ENCODE measurements around the gene UVRAG.

UVRAG gene

GRCh38 chr11:75784506-75784905 lies 30.5 kb upstream of the UVRAG start:
- DNase-seq: no peak

- no peak for DNase-seq
Measured at GRCh38 chr11:75785187-75785586, 29.8 kb upstream of the UVRAG start.

GRCh38 chr11:75786101-75786736 lies 28.8 kb upstream of the UVRAG start:
- DNase-seq: no peak

- no peak for DNase-seq
Measured at GRCh38 chr11:75789521-75789920, 25.5 kb upstream of the UVRAG start.

GRCh38 chr11:75790986-75791385 lies 24.0 kb upstream of the UVRAG start:
- DNase-seq: no peak

- DNase-seq: no peak
Measured at GRCh38 chr11:75792127-75792731, 22.8 kb upstream of the UVRAG start.

GRCh38 chr11:75792997-75793800 lies 21.8 kb upstream of the UVRAG start:
- DNase-seq: no peak

- no peak for DNase-seq
Measured at GRCh38 chr11:75793966-75794365, 21.0 kb upstream of the UVRAG start.

- no peak for DNase-seq
Measured at GRCh38 chr11:75795276-75796090, 19.5 kb upstream of the UVRAG start.

GRCh38 chr11:75796091-75796435 lies 18.9 kb upstream of the UVRAG start:
- no peak for DNase-seq

GRCh38 chr11:75797116-75797515 lies 17.9 kb upstream of the UVRAG start:
- DNase-seq: no peak

GRCh38 chr11:75797792-75798191 lies 17.2 kb upstream of the UVRAG start:
- DNase-seq: no peak

- no peak for DNase-seq
Measured at GRCh38 chr11:75800136-75800675, 14.8 kb upstream of the UVRAG start.

- no peak for DNase-seq
Measured at GRCh38 chr11:75800728-75801361, 14.2 kb upstream of the UVRAG start.

GRCh38 chr11:75801362-75802020 lies 13.5 kb upstream of the UVRAG start:
- no peak for DNase-seq

GRCh38 chr11:75802021-75802912 lies 12.7 kb upstream of the UVRAG start:
- DNase-seq: no peak

- DNase-seq: no peak
Measured at GRCh38 chr11:75802913-75803820, 11.8 kb upstream of the UVRAG start.

GRCh38 chr11:75809111-75809510 lies 5.9 kb upstream of the UVRAG start:
- DNase-seq: no peak

GRCh38 chr11:75809991-75810390 lies 5.0 kb upstream of the UVRAG start:
- no peak for DNase-seq
